AG09319 (cell line): ENCODE measurements around the gene MICU1.
A peak's percentile ranks its signal among the peaks of the same experiment; 100 is the strongest.

Experiments
- DNase-seq: peaks from one replicate; pipeline ENCODE4 v3.0.0-alpha.2; 2010; ENCODE audit warnings: low read depth; ENCODE audit errors: extremely low read depth
- TF ChIP-seq, protein P1 (sequence below): IDR thresholded peaks from 2 replicates; pipeline ENCODE4 v1.5.1; 2011; ENCODE audit warnings: low read depth, mild to moderate bottlenecking, inconsistent platforms, low read length, moderate library complexity

MICU1 gene

DNA sequence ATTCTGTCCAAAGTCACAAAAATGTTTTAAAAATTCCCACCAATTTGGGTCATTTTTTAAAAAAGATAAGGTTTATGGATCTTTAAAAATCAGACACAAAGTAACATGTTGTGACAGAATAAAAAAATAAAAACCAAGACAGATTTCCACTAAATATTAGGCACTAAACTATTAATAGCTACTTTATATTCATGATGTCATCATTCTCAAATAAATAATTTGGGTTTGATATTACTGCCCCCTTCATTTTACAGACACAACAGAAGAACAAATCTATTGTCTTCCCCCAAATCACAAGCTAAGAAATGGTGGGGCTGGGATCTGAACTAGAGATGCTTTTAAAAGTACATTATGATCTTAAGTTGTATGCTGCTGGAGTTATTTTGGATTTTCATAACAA lies 119.4 kb downstream of the MICU1 start:
- no peak for DNase-seq
- TF ChIP-seq, protein P1, sequence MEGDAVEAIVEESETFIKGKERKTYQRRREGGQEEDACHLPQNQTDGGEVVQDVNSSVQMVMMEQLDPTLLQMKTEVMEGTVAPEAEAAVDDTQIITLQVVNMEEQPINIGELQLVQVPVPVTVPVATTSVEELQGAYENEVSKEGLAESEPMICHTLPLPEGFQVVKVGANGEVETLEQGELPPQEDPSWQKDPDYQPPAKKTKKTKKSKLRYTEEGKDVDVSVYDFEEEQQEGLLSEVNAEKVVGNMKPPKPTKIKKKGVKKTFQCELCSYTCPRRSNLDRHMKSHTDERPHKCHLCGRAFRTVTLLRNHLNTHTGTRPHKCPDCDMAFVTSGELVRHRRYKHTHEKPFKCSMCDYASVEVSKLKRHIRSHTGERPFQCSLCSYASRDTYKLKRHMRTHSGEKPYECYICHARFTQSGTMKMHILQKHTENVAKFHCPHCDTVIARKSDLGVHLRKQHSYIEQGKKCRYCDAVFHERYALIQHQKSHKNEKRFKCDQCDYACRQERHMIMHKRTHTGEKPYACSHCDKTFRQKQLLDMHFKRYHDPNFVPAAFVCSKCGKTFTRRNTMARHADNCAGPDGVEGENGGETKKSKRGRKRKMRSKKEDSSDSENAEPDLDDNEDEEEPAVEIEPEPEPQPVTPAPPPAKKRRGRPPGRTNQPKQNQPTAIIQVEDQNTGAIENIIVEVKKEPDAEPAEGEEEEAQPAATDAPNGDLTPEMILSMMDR = no peak

DNA sequence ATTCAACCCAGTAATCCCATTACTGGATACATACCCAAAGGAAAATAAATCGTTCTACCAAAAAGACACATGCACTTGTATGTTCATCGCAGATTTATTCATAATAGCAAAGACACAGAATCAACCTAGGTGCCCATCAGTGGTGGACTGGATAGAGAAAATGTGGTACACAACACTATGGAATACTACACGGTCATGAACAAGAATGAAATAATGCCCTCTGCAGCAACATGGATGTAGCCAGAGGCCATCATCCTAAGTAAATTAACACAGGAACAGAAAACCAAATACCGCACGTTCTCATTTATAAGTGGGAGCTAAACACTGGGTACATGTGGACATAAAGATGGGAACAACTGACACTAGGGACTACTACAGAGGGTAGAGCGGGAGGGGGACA lies 120.4 kb downstream of the MICU1 start:
- TF ChIP-seq, protein P1 = no peak
- DNase-seq = no peak

DNA sequence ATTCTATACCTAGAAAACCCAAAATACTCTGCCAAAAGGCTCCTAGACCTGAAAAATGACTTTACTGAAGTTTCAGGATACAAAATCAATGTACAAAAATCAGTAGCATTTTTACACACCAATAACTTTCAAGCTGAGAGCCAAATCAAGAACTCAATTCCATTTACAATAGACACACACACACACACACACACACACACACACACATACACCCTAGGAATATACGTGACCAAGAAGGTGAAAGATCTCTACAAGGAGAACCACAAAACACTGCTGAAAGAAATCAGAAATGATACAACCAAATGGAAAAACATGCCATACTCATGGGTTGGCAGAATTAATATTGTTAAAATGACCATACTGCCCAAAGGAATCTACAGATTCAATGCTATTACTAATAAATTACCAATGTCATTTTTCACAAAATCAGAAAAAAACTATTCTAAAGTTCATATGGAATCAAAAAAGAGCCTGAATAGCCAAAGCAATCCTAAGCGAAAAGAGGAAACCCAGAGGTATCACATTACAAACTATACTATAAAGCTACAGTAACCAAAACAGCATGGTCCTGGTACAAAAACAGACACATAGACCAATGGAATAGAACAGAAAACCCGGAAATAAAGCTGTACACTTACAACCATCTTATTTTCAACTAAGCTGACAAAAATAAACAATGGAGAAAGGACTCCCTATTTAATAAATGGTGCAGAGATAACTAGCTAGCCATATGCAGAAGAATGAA lies 122.0 kb downstream of the MICU1 start:
- no peak for DNase-seq
- TF ChIP-seq, protein P1 = no peak

DNA sequence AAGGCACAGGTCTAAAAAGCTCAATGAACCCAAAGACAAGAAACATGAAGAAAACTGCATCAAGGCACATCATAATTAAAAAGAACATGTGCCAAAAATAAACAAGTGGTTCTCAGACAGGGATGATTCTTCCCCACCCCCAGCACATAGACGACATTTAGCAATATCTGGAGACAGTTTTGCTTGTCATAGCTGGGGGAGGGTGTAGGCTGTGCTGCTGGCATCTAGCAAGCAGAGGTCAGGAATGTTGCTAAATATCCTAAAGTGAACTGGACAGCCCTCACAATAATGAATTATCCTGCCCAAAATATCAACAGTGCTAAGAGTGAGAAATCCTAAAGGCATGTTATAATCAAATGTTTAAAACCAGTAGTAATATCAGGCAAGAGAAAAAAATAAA lies 122.6 kb downstream of the MICU1 start:
- DNase-seq = peak; percentile 50
- TF ChIP-seq, protein P1 = no peak

DNA sequence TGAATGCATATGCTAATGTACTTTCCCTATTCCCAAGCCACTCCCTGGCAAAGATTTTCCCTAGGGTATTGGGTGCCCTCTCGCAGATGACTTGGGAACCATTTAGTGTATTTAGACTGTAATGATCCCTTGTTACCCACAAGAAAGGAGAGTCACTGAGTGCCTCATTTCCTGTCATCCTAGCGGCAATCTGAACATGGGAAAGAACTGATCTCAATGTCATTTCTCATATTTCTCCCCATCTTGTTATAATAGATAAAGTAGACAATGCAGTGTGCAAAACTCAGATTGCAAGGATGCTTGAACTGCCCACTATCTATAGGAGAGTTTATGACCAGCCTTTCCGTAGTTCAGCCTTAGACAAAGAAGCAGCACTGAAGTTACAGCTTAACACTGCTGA lies 123.3 kb downstream of the MICU1 start:
- TF ChIP-seq, protein P1 = no peak
- no peak for DNase-seq

DNA sequence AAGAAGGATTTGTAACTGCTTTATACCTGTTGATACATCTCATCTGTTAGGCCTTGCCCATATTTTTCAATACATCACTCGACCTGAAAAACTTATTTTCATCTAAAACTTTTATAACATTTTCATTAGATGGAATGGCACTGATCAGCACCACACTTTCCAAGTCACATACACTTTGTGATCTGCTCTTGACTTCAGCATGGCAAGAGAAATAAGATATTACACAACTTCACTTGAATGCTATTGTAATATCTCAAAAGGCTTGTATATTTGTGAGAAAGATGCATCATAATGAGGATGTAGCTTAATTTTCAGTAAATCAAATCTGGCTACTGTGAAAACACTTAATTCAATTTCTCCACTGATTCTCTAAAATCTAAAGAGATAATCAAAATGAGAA lies 126.2 kb downstream of the MICU1 start:
- TF ChIP-seq, protein P1 = no peak
- DNase-seq = no peak

DNA sequence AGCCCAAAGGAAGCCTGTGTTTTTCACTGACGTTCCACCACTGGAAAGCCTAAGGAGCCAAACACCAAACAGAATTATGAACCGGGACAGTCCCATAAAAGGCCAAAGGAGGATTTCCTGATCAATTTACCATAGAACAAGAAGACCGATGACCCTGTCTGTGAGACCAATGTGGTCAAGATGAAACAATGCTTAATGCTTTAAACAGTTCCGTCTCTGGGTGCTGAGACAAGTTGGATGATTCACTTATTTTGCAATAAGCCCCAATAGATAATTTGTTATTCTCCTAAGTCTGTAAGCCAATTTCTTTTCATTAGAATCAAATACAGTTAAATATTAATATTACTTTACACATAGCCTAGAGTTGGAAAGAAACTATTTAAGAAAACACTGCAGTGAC lies 134.9 kb downstream of the MICU1 start:
- TF ChIP-seq, protein P1 = no peak
- no peak for DNase-seq
